ENCODE results near the gene HOMEZ.
"Not testable (repeated sequence)": the region's sequence is repeated elsewhere in the genome, so short reads cannot be mapped to it uniquely, and the experiment has no call there.

The HOMEZ gene

DNA sequence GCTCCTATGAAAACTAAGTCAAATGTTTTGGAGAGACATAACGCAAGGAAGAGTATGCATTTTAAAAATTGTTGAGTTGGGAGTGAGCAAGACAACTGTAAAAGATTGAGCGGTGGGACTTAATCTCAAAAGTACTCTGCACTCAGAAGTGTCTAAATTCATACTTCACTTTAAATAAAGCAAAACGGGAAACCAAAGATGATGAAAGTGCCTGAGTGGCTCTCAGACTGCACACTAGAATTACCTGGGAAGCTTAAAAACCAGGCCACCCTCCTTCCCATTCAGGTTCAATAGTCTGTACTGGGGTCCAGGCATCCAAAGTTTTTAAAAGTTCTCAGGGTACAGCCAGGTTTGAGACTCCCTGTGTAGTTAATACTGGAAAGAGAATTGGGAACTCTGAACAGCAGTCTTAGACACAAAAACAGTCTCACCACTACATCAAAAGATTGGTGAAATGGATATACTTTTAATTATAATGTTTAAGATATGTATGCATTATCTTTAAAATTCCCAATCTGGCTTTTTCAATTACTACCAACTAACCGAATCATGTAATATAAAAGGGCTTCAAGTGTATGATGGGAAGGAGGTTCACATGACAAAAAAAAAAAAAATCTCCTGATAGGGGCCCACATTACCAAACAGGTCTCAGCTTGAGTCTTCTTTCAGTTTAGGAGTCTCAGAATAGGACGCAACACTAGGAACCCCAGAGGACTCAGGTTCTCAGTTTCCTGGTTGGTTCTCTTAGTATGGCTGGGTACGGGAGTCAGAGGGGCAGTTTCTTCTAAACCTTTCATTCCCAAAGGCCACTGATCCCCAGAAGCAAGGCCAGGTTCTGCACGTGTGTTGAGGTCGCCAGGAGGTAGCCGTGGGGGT, 1.0 kb downstream of the HOMEZ start:
- FAIRE-seq, result peak; percentile 60
- DNase-seq (ENCODE audit: extremely low spot score, insufficient read length, low read depth), result no peak

GRCh38 chr14:23281247-23281646, 4.7 kb downstream of the HOMEZ start:
- FAIRE-seq, result no peak
- DNase-seq (ENCODE audit: extremely low spot score, insufficient read length, low read depth), result no peak

GRCh38 chr14:23277928-23278327, 8.0 kb downstream of the HOMEZ start:
- not testable (repeated sequence) for DNase-seq (ENCODE audit: extremely low spot score, insufficient read length, low read depth)

GRCh38 chr14:23277189-23277588, 8.7 kb downstream of the HOMEZ start:
- DNase-seq (ENCODE audit: extremely low spot score, insufficient read length, low read depth) (no peak), FAIRE-seq (no peak)

More at GRCh38 chr14:23277928-23278327, 8.0 kb downstream of the HOMEZ start:
- FAIRE-seq, result not testable (repeated sequence)

DNA sequence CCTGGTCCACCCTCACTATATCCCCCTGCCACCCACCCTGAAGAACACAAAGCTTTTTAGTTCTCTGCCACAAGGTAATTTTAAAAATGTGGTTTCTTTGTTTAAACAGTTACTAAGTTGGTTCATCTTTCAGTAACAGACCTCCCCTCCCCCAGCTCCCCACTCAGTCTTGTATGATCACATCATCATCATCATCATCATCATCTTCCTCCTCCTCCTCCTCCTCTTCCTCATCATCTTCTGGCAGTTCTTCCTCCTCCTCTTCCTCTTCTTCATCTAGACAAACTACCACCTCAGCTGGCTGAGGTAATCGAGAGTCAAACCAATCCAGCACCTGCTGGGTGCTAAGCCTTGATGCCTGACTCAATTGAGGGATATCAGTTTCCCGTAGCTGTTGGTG, 10.5 kb downstream of the HOMEZ start:
- DNase-seq (ENCODE audit: extremely low spot score, insufficient read length, low read depth), result no peak
- FAIRE-seq, result no peak

- DNase-seq (ENCODE audit: extremely low spot score, insufficient read length, low read depth), result no peak
- FAIRE-seq, result no peak
Observed at GRCh38 chr14:23269193-23269592, 16.7 kb downstream of the HOMEZ start.

DNA sequence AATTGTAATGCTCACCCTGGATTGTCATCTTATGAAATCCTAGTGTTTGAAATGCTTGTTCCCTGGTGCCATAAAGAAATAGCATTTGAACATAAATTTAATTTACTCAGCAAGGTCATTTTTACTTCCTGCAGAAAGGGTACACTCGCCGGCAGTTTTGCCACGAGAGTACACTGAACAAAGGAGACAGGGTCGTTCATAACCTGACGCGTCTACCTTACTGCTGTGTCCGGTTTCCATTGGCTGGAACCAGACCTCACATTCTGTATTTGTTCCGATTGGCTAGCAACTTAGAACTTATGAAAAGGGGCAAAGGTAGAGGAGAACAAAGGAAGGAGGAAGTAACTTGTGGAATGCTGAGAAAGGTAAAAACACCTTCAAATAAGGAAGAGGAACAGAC, 25.1 kb downstream of the HOMEZ start:
- DNase-seq (ENCODE audit: extremely low spot score, insufficient read length, low read depth); FAIRE-seq: not testable (repeated sequence)

- no peak for DNase-seq (ENCODE audit: extremely low spot score, insufficient read length, low read depth)
- FAIRE-seq, result no peak
Observed at GRCh38 chr14:23259426-23259825, 26.5 kb downstream of the HOMEZ start.

- DNase-seq (ENCODE audit: extremely low spot score, insufficient read length, low read depth) (no peak), FAIRE-seq (no peak)
Observed at GRCh38 chr14:23258256-23258655, 27.7 kb downstream of the HOMEZ start.

DNA sequence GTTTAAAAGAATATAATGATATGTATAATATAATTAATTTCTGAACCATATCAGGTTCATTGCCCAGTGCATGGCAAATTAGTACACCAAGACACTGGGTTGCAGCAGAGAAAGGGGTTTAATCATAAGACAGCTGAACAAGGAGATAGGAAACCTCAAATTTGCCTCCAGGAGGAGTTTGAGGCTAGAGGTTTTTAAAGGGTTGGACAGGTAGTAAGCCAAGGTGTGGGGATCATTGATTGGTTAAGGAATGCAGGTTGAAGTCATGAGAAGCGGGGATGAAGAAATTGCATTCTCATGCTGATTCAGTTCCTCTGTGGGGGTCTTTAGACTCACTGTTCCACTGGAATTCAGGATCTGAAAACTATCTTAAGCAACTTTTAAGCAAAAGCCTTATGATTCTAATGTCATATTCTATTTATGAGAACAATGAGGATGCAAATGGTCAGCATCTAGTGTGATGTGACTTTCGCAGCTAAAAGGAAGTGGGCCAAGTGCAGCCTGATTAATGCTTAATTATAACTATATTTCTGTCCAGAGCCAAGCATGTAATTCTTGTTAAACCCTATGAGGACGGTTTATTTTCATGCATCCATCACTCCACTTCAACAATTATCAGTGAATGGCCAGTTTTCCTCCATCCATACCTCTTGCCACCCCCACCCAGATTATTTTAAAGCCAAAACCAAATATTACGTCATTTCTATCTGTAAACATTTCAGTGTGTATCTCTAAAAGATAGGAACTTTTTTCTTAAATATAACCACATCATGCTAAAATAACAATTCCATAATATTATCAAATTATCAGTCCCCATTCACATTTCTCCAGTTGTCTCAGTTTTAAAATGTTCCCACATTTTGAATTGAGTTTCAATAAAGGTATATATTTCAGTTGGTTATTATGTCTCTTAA, 33.3 kb downstream of the HOMEZ start:
- FAIRE-seq (no peak), DNase-seq (ENCODE audit: extremely low spot score, insufficient read length, low read depth) (no peak)

GRCh38 chr14:23252006-23252405, 33.9 kb downstream of the HOMEZ start:
- FAIRE-seq (no peak), DNase-seq (ENCODE audit: extremely low spot score, insufficient read length, low read depth) (no peak)

DNA sequence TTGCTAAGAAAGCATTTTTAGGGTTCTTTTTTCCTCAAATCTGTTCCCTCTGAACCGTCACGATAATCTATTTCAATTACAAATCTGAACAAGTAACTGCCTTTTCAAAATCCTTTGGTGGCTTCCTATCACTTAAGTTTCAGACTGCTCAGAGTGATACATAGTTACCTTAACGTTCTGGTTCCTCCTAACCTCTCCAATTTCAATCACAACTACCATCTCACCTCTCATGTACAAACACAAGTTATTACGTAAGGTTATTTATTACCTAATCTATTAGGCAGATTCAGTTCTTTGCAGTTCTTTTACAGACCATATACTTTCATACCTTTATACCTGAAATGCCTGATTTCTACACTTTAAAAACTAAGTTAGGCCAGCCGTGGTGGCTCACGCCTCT, 36.1 kb downstream of the HOMEZ start:
- FAIRE-seq (no peak), DNase-seq (ENCODE audit: extremely low spot score, insufficient read length, low read depth) (no peak)

DNA sequence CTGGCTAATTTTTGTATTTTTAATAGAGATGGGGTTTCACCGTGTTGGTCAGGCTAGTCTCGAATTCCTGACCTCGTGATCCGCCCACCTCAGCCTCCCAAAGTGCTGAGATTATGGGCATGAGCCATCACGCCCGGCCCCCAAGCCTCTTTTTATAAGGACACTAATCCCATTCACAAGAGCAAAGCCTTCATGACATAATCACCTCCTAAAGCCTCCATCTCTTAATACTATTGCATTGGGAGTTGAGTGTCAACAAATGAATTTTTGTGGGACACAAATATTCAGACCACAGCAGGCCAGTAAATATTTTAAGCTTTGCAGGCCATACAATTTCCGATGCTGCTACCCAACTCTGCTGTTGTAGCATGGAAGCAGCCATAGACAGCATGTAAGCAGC, 37.3 kb downstream of the HOMEZ start:
- DNase-seq (ENCODE audit: extremely low spot score, insufficient read length, low read depth) (no peak), FAIRE-seq (no peak)

GRCh38 chr14:23245282-23245681, 40.6 kb downstream of the HOMEZ start:
- FAIRE-seq (no peak), DNase-seq (ENCODE audit: extremely low spot score, insufficient read length, low read depth) (no peak)

DNA sequence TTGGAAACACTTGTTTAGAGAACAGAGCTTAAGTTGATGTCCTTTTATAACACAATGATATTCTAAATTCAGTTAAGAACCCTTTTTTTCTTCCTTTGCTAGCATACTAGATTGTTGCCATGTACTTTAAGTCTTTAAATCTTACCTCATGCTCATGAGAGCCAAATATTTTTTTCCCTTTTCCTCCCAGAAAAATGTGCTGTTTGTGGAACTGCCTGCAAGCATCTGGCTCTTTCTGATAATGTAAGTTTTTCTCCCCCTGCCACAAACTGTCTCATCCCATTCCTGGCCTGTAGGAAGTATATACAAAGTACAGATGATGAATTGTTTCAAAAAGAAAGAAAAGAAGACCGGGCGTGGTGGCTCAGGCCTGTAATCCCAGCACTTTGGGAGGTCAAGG, 42.9 kb downstream of the HOMEZ start:
- no peak for FAIRE-seq
- no peak for DNase-seq (ENCODE audit: extremely low spot score, insufficient read length, low read depth)

DNA sequence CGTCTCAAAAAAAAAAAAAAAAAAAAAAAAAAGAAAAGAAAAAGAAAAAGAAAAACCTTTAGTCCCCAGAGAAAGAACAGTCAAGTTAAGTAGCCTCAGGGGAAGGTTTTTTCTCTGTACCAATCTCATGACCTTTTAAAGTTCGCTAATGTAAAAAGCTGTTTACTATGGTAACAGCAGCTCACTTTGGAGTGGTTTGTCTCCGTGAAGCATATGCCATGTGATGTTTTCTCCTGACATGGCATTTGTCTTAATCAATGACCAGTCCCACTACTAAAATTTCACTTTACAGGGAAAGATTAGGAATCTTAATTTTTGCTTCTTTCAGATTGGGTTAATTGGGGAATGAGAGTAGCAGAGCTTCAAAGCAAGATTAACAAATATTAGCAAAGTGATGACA, 43.9 kb downstream of the HOMEZ start:
- FAIRE-seq, result no peak
- no peak for DNase-seq (ENCODE audit: extremely low spot score, insufficient read length, low read depth)

GRCh38 chr14:23241061-23241715, 44.7 kb downstream of the HOMEZ start:
- DNase-seq (ENCODE audit: extremely low spot score, insufficient read length, low read depth); FAIRE-seq: not testable (repeated sequence)

- FAIRE-seq, result no peak
- no peak for DNase-seq (ENCODE audit: extremely low spot score, insufficient read length, low read depth)
Observed at GRCh38 chr14:23240661-23241060, 45.3 kb downstream of the HOMEZ start.

DNA sequence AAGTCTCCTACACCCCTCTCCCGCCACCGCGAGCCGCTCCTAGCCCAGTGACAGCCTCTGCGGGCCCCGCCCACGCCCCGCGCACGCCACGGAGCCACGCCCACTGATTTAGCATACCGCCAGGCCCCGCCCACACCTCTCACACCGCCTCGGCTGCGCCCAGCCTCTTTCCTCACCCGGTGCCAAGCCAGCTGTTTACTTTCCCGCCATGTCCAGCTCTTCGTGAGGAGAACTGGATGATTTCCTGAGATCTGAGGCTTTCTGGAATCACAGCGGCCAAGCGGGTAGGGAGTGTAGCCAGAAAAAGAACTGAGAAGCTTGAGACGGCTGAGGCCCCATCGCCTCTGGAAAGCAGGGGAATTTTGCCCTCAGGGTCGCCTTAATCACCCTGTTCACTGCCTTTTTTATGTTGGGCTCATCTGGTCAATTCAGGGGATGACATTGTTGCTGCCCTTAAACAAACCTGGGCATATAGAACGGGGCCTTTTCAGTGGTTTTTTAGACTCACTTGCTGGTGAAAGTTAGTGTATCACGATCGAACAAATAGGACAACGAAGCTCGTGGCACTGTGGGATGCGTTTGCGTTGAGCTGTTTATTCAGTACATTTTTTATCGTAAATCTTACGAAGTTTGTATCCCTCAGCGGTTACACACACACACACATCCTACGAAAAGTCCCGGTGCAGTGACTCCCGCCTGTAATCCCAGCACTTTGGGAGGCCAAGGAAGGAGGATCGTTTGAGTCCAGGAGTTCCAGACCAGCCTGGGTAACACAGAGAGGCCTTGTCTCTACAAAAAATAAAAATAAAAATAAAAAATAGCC, 47.9 kb downstream of the HOMEZ start, which contains the start of gene RNF212B:
Gene RNF212B (plus strand): TSS at position 165 of the 823 bp plus-strand sequence. CDS start 2,410 bp downstream, outside the sequence.
- peak; percentile 71 for DNase-seq (ENCODE audit: extremely low spot score, insufficient read length, low read depth)
- FAIRE-seq, result no peak

All from GM18507 (cell line).